ENCODE measurements around the gene RHOBTB1. TPM values are rescaled to one million over a fixed set of nuclear protein-coding genes. Genes with fewer than 3 reads are reported as not detected.
"Not testable (repeated sequence)": the region's sequence is repeated elsewhere in the genome, so short reads cannot be mapped to it uniquely, and the experiment has no call there.

Gene RHOBTB1, protein sequence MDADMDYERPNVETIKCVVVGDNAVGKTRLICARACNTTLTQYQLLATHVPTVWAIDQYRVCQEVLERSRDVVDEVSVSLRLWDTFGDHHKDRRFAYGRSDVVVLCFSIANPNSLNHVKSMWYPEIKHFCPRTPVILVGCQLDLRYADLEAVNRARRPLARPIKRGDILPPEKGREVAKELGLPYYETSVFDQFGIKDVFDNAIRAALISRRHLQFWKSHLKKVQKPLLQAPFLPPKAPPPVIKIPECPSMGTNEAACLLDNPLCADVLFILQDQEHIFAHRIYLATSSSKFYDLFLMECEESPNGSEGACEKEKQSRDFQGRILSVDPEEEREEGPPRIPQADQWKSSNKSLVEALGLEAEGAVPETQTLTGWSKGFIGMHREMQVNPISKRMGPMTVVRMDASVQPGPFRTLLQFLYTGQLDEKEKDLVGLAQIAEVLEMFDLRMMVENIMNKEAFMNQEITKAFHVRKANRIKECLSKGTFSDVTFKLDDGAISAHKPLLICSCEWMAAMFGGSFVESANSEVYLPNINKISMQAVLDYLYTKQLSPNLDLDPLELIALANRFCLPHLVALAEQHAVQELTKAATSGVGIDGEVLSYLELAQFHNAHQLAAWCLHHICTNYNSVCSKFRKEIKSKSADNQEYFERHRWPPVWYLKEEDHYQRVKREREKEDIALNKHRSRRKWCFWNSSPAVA
- 10.1 and 12.4 TPM in 2 replicates for total RNA-seq (2014; rRNA removed; shearing (Covaris generic))

DNA sequence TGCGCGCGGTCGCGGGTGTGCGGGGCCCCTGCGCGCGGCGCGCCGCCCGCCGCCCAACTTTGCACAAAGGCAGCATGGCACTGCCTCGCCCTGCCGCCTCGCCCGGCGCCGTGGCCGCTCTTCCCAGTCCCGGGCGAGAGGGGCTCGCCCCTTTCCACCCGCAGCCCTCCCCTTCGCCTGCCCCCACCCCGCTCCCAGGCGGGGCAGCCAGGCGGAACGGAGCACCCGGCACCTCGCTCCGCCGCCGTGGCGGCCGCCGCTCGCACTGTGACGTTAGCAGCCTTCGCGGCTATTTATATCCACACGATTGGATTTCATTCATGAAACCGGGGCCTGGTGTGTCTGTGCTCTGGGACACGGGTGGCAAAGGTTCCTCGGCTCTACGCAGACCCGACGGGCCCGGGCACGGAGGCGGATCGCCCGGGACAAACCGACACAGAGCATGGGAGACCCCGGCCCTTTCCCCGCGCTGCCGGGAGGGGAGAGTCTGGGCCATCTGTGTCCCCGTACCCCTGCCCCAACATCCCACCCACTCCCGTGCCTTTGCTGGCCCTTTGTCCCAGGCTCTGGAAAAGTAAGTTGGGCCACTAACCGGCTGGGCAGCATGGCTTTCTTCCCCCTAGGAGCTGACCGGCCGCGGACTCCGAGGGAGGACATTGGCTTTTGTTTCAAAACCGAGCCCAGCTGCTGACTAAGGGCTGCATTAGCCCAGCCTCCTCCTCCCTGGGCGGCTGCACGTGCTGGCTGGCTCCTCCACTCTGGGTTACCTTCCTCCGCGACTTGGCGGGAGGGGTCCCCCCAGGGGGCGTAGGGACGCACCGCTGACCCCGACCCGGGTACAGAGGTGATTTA is at the start of gene RHOBTB1:
RHOBTB1 (minus strand) TSS at position 128 of the 852 bp plus-strand sequence. CDS start 32,643 bp downstream, outside the sequence.
- peak; percentile 77 for DNase-seq (ENCODE audit: low read depth)

DNA sequence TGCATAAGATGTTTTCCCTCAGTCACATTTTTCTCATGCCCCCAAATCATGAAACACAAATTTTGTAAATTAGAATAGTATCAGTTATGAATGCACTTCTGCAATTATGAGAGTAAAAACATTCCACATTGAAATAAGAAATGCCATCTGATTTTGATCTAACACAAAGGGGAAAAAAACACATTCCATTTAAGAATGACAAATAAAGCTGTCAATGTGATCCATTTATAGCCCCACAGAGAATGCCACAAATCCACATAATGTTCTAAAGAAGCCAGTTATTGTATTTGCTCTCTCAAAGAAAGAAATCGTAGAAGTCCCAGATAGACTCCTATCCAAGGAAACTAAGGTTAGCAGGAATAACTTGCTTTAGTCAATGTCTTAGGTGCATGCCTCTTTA is 48.7 kb upstream of the RHOBTB1 start:
- DNase-seq (ENCODE audit: low read depth) = no peak

DNA sequence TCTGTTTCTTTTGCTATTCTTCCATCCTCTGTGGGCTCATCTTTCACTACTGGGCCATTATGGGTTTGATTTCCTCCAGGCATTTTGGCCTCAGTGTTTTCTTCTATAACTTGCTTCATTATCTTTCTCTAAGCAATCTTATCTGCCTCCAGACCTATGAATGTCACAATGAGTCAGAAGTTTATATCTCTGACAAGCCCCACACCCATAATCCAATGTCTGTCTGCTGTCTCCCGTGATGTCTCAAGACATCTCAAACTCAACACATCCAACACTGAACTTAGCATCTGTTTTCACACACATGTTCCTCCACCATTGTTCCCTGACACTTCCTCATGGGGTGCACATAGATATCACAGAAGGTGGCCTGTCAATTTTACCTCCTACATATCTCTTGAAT is 46.7 kb upstream of the RHOBTB1 start:
- DNase-seq (ENCODE audit: low read depth) = no peak

DNA sequence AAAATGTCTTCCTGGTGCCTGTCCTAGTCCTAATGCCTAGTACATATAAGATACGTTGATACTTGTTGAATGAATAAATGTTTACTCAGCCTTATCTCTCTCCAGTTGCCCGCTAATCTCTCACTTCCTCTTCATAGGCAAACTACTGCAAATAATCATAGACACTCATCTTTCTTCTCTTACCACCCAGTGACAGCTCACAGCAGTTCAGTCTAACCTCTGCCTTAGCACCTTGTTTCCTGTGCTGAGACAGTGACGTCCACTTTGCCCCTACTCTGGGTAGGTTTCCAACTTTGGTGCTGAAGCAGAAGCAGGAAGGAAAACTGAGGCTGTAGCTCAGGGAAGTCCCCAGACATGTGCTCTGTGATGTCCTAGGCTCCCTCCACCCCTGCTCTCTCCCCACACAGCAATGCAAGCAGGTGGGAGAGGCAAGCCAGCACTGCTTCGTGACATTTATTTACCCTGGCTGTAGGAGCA is 45.5 kb upstream of the RHOBTB1 start:
- DNase-seq (ENCODE audit: low read depth) = no peak

DNA sequence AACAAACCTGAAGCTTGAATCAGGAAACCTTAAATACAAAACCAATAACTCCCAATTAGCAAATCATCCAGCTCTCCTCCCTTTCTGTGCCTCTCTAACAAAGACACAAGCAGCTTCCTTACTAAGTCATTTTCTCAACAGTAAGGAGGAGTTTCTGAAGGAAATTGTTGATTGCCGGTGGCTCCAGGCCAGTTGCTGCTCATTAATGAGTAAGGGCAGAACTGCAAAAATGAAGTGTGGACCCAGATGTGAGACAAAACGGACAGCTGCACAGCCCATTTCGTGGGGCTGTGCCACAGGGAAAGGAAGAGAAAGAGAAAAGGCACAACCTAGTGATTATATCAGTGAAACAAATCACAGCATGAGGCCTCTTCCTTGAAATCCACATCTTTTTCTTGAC is 42.8 kb upstream of the RHOBTB1 start:
- no peak for DNase-seq (ENCODE audit: low read depth)

DNA sequence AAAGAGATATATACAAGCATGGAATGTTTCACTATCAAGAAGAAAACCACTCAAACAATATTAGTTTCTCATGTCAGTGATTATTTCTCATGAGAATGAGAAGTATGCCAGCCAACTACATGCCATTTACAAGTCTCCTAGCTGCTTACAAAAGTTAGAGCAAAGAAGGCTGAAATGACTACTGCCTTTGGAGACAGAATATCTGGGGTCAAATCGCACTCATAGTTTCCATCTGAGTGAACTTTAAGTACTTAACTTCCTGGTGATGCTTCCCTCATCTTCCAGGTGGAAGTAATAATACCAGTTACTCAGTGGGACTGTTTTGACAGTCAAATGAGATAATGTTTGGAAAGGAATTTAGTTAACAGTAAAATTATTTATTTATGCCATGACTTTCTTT is 42.0 kb upstream of the RHOBTB1 start:
- DNase-seq (ENCODE audit: low read depth) = no peak

DNA sequence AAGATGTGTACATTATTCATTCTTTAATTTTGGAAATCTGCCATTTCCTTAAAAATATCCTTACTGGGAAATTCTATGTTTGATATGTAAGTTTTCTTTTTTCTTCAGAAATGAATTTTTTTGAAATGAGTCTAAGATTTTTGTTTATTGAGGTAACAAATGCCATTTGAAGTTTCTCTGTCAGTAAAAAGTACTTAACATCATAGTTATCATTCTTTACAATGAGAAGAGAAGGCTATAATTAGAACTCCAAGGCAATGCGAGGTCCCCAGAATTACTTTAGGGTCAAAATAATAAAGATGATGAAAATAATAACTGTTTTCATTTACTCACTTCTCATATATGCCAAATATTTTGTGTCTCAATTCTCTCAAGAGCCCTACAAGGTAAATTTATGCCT is 37.0 kb upstream of the RHOBTB1 start:
- no peak for DNase-seq (ENCODE audit: low read depth)

DNA sequence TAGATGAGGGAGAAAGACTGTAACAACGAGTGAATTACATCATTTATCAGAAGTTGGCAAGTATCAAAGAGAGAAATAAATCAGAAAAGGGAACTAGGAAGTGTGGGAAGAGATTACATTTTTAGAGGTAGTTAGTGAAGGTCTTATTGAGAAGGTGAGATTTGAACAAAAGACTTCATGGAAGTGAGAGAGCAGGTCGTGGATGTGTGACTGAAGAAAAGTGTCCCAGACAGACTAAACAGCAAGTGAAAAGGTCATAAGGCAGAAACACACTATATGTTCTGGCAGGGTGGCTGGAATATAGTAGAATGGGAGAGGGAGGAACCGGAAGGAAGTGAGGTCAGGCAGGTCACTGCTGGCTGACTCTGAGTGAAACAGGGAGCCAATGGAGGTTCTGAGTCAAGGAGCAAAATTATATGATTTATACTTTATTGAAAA is 35.7 kb upstream of the RHOBTB1 start:
- no peak for DNase-seq (ENCODE audit: low read depth)

DNA sequence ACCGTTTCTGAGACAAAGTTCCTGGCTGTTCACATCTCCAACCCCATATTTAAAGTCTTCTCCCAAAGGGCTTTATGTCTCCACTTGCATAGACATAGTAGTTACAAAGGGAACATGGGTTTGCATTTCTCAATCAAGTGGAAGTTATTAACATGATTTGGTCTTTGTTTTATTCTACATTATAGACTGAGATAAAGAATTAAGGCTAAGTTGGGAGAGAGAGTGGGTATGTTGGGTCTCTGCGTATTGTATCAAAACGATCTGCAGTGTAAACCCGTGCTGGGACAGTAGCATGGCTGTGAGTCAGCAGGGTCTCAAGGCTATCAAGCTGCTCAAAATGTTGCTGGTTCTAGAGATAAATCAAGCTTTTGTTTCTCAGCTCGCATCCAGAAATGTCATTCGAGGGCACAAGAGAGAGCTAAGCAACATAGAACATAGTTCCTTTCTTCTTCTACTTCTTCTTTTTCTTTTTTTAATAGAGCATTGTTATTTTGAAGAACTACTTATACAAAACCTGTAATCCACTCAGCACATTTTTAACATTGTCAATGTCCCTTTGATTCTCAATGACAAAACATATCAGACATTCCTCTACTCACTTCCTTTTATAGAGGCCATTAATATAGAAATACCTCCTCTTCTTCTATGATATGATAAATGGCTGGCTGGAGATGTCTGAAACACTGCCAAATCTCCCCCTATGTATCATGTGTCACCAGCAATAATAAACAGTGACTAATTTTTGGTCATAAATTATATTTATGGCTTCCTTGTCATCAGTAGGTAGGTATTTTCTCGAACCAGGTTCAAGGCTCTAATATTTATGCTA is 34.5 kb upstream of the RHOBTB1 start:
- DNase-seq (ENCODE audit: low read depth) = peak; percentile 19

DNA sequence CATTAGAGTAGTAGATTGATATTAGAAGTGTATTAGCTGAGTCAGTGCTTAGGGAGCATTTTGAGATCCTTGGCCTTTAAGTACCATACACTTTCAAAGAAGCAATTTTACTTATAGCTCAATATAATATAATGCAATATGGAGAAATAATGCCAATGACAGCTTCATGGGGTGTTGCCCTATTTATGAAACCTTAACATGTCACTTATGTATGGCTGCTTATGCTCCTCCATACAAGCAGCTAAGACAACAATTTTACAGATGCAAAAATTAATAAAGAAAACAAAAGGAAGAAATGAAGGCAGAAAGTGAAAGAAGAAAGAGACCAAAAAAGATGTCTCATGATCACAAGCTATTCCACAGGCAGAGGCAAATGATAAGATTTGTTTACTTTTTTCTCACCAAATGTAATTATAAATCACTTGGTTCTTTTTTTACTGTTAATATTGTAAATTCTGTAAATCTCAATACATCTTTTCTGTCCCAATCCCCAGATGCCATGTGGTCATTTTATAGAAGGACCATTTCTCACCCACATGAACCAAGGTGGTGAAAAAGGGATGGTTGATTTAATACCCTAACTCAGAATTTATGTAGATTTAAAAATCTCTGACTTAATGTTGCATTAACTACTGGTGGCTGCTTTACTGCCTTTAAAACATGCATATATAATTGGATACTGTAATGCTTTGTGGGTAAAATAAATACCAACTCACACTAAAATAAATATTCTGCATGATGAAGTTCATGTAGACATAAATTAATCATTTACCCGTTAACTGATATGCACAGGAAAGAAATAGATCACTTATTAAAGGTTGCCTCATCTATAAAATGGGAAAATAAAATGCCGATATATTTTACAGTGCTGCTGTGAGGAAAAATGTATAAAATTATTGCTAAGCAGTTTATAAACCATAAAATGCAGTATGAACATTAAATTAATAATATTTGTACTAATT is 33.5 kb upstream of the RHOBTB1 start:
- no peak for DNase-seq (ENCODE audit: low read depth)

DNA sequence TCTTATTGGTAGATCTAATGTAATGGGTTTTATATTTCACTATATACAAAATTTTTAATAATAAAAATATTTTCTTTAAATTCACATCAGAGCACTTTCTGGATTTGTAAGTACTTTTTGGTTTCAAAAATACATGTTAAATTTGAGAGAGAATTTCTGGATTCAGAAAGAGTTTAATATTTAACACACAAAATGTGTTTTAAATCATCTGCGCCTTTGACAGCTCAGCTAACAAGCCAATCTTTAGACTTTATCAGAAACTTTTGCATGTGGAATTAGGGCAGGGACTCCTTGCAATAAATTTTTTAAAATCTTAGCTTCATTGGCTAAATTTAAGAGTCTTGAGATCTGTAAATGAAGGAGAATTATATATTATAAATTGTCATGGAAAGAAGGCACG is 32.7 kb upstream of the RHOBTB1 start:
- no peak for DNase-seq (ENCODE audit: low read depth)

DNA sequence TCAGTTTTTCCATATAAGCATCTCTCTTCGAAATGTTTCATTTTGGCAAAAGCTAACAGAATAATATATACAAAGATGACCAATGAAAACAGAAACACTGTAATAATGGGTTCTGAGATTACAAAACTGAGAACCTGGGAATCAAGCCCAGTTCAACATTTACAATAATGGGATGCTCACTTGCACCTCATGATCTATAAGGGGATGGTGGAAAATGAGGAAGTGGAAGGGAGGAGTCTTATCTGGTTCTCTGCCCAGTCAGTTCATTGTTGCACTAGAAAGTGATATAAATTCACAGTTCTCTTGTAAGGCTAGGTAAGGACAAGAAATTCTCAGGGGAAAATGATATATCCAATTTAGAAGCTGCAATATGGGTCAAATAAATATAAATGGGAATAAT is 31.7 kb upstream of the RHOBTB1 start:
- no peak for DNase-seq (ENCODE audit: low read depth)

DNA sequence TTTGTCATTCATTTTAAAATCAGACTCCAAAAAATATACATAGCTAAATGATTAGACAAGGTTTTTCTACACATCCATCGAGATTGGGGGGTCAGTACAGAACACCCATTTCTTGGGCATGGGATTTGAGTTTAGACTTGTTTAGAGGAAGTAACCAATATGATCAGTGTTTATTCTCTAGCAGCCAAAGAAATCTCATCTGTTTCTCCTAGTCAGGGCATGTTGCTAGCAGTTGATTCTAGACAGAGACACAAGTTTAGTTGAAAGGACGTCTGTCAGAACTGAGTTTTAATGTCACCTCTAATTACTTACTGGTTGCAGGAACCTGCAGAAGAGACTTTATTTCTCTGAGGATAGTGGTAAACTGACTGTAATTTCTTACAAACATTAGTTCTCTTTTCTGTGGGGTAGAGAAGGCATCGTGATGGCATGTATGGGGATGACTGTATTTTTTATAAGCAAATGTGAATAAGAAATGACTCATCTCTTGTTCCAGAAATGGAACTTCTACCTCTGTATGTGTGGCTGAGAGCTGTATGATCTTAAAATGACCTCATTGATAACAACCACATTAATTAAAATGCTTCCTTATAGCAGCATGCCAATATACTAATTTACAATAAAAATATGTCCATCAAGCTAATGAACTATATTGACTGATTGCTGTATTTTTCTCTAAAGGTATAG is 30.6 kb upstream of the RHOBTB1 start:
- peak; percentile 23 for DNase-seq (ENCODE audit: low read depth)

DNA sequence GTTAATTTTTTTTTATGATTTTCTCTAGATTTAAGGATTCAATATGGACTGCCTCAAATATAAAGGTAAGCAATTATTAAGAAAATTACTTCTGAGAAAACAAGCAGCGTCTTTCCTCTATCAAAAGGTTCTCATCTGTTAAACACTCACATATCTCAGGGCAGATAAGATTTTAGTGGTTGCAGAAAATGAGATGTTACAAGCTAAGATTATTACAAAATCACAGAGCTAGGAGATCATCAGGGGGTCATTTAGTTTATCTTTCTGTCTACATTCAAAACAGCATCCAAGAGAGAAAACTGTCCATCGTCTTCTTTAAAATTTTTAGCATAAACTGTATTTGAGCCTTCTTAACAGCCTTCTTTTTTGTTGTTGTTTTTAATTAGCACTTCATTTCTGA is 29.1 kb upstream of the RHOBTB1 start:
- DNase-seq (ENCODE audit: low read depth) = no peak

DNA sequence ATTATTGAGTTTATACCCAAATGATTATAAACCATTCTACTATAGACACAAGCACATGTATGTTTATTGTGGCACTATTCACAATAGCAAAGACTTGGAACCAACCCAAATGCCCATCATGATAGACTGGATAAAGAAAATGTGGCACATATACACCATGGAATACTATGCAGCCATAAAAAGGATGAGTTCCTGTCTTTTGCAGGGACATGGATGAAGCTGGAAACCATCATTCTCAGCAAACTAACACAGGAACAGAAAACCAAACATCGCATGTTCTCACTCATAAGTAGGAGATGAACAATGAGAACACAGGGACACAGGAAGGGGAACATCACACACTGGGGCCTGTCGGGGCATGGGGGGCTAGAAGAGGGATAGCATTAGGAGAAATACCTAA is 28.2 kb upstream of the RHOBTB1 start:
- not testable (repeated sequence) for DNase-seq (ENCODE audit: low read depth)

DNA sequence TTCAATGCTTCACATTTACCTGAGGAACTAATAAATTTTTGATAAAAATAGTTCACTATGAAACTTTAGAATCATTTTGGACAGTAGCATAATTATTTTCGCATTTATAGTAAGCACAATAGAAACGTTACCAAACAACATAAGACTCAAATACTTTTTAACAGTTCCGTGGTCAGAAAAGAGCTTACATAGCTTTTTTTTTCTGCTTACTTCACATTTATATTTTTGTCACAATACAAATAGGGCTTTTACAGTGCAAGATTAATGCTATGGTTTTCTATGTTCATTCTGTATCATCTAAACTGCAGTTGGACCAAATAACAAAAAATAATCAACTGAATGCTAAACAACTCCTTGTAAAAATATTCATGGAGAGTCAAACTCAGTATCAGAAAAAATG is 26.5 kb upstream of the RHOBTB1 start:
- no peak for DNase-seq (ENCODE audit: low read depth)

DNA sequence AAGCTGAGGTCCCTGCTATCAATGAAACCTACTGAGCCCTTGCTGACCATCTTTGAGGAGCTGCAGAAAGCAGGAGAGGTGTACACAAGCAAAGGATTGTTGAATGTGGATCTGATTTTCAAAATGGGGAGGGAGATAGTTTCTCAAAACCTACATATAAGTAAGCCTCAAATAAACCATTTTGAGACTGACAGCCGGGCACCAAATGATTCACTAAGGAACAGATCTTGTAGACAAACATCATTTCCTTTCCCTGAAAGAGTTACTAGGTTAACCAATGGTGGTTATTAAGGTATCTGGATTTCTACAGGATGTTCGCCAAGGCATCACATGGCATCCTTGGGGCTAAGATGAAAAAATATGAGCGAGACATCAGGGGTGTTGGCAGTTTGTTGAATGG is 24.5 kb upstream of the RHOBTB1 start:
- no peak for DNase-seq (ENCODE audit: low read depth)

DNA sequence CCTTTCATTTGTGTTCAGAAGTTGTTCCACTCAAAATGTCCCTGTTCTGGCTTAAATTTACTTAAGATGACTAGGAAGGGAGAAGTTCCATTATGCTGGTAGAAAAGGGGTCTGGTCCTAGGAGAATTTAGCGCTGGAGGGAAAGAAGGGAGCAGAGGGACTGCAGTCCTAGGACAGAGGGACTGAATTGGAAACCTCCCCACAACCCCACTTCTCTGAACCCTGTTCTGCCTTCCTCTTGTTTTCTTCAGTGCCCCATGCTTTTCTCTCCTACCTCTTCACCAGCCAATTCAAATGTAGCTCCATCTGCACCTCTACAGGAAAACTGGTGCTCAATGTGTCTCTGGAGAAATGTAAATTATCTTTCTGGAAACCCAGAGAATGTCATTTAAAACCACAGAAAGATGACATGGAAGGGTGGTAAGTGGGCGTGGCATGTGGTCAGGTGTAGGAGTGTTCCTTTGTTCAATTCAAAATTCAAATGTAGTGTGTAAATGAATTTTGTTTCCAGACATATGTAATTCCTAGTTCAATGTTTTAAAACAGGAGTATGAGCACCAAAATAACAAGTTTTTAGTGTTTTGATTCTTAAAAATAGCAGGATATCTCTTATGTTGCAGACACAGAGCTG is 24.0 kb upstream of the RHOBTB1 start:
- DNase-seq (ENCODE audit: low read depth) = no peak

DNA sequence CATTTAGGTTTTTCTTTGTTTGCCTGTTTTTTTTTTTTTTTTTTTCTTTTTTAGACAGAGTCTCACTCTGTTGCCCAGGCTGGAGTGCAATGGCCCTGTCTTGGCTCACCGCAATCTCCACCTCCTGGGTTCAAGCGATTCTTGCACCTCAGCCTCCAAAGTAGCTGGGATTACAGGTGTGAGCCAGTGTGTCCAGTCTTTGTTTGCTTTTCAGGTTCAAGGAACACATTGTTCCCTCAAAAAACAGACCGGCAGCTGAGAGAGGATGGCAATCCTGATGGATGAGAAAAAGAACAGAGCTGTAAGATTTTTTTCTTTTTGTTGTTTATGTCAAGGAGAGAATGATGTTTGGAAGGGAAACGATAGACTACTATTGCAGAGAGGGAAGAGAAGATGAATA is 23.3 kb upstream of the RHOBTB1 start:
- DNase-seq (ENCODE audit: low read depth) = no peak
